Vagina (tissue), 2 donors: ENCODE measurements around the gene PRKCQ.

Experiments
- CTCF ChIP-seq, 3 experiments: fragments of 450-650 bp in 2 of 3; fragments of 200-600 bp in 1 of 3; sonication (generic) in 1 of 3; IDR thresholded peaks; one replicate each; pipeline ENCODE4 v1.5.1; 2017 to 2019; ENCODE audit warnings: antibody characterized with exemption in 3 of 3, mild to moderate bottlenecking in 2 of 3, moderate library complexity in 2 of 3
- POLR2A ChIP-seq, 2 donors: fragments of 450-650 bp; IDR thresholded peaks; one replicate each; pipeline ENCODE4 v1.6.1; 2017; ENCODE audit warnings: antibody characterized with exemption in 2 of 2, mild to moderate bottlenecking in 2 of 2, moderate library complexity in 2 of 2

GRCh38 chr10:6625428-6625827 lies 45.4 kb upstream of the PRKCQ start:
- TF ChIP-seq CTCF (IDR thresholded peaks at IDR 0.05) (no peak), POLR2A (IDR thresholded peaks at IDR 0.05) (no peak)
